GM18502 (cell line): ENCODE measurements around the gene SLC16A3.
"Not testable (repeated sequence)": the region's sequence is repeated elsewhere in the genome, so short reads cannot be mapped to it uniquely, and the experiment has no call there.

ENCODE experiments used
- ATAC-seq: cut with Tn5 transposase; IDR thresholded peaks from one replicate; pipeline ENCODE4 v1.9.1; 2021; ENCODE audit warnings: mild to moderate bottlenecking; ENCODE audit not compliant: unreplicated experiment, poor library complexity

The SLC16A3 gene

GRCh38 chr17:82259972-82260961 is 31.4 kb downstream of the SLC16A3 start:
- ATAC-seq: not testable (repeated sequence)

- ATAC-seq: no peak
Observed at GRCh38 chr17:82262344-82262743, 33.5 kb downstream of the SLC16A3 start.

- ATAC-seq: no peak
Observed at GRCh38 chr17:82263641-82264040, 34.8 kb downstream of the SLC16A3 start.

- no peak for ATAC-seq
Observed at GRCh38 chr17:82266142-82266541, 37.3 kb downstream of the SLC16A3 start.

- ATAC-seq: no peak
Observed at GRCh38 chr17:82267575-82268379, 38.9 kb downstream of the SLC16A3 start.

- no peak for ATAC-seq
Observed at GRCh38 chr17:82269138-82269881, 40.5 kb downstream of the SLC16A3 start.

- ATAC-seq: no peak
Observed at GRCh38 chr17:82269882-82270500, 41.1 kb downstream of the SLC16A3 start.

- no peak for ATAC-seq
Observed at GRCh38 chr17:82270651-82271050, 41.8 kb downstream of the SLC16A3 start.

GRCh38 chr17:82271401-82271800 is 42.6 kb downstream of the SLC16A3 start:
- ATAC-seq: no peak

- no peak for ATAC-seq
Observed at GRCh38 chr17:82272495-82273326, 43.9 kb downstream of the SLC16A3 start.

GRCh38 chr17:82273327-82274133 is 44.7 kb downstream of the SLC16A3 start, which contains the start of gene CSNK1D:
CSNK1D (minus strand) TSS chr17:82273700; CDS start chr17:82273381, 319 bp downstream.
- ATAC-seq: peak; percentile 71

- no peak for ATAC-seq
Observed at GRCh38 chr17:82274134-82275020, 45.5 kb downstream of the SLC16A3 start.

- ATAC-seq: no peak
Observed at GRCh38 chr17:82275326-82275725, 46.5 kb downstream of the SLC16A3 start.

GRCh38 chr17:82276938-82277337 is 48.1 kb downstream of the SLC16A3 start:
- ATAC-seq: no peak

GRCh38 chr17:82277851-82278250 is 49.0 kb downstream of the SLC16A3 start:
- ATAC-seq: no peak

- no peak for ATAC-seq
Observed at GRCh38 chr17:82278308-82278707, 49.5 kb downstream of the SLC16A3 start.

- ATAC-seq: no peak
Observed at GRCh38 chr17:82278786-82279391, 50.0 kb downstream of the SLC16A3 start.
